ENCODE results near the gene OBI1.

Gene OBI1

DNA sequence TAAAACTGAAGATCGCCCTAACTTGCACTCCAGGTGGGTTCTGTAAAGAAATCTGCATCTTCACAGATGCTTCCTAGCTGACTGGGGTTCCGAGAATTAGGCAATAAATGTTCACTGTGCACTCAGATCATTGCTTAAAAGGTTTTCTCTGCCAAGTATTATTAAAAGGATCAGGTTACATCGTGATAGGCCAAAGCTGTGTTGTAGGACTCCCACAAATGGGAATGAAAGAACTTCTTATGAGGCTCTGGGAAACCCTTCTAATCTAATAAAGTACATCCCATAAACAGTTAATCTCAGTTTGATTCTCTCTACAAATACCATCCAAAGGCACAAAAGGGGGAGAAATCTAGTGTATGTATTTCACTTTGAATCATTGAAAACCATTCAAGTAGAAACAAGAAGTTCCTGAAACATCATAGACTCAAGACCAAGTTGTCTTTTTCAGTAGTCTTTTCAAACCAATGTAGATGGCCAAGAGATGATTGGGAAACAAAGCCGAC lies 48.5 kb downstream of the OBI1 start (continued):
- TF ChIP-seq, protein P1, sequence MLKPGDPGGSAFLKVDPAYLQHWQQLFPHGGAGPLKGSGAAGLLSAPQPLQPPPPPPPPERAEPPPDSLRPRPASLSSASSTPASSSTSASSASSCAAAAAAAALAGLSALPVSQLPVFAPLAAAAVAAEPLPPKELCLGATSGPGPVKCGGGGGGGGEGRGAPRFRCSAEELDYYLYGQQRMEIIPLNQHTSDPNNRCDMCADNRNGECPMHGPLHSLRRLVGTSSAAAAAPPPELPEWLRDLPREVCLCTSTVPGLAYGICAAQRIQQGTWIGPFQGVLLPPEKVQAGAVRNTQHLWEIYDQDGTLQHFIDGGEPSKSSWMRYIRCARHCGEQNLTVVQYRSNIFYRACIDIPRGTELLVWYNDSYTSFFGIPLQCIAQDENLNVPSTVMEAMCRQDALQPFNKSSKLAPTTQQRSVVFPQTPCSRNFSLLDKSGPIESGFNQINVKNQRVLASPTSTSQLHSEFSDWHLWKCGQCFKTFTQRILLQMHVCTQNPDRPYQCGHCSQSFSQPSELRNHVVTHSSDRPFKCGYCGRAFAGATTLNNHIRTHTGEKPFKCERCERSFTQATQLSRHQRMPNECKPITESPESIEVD (tag by site-specific recombination; IDR thresholded peaks at IDR 0.05) = peak; percentile 87
- TF ChIP-seq, protein P2, sequence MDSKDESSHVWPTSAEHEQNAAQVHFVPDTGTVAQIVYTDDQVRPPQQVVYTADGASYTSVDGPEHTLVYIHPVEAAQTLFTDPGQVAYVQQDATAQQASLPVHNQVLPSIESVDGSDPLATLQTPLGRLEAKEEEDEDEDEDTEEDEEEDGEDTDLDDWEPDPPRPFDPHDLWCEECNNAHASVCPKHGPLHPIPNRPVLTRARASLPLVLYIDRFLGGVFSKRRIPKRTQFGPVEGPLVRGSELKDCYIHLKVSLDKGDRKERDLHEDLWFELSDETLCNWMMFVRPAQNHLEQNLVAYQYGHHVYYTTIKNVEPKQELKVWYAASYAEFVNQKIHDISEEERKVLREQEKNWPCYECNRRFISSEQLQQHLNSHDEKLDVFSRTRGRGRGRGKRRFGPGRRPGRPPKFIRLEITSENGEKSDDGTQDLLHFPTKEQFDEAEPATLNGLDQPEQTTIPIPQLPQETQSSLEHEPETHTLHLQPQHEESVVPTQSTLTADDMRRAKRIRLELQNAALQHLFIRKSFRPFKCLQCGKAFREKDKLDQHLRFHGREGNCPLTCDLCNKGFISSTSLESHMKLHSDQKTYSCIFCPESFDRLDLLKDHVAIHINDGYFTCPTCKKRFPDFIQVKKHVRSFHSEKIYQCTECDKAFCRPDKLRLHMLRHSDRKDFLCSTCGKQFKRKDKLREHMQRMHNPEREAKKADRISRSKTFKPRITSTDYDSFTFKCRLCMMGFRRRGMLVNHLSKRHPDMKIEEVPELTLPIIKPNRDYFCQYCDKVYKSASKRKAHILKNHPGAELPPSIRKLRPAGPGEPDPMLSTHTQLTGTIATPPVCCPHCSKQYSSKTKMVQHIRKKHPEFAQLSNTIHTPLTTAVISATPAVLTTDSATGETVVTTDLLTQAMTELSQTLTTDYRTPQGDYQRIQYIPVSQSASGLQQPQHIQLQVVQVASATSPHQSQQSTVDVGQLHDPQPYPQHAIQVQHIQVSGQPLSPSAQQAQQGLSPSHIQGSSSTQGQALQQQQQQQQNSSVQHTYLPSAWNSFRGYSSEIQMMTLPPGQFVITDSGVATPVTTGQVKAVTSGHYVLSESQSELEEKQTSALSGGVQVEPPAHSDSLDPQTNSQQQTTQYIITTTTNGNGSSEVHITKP (tag by site-specific recombination; IDR thresholded peaks at IDR 0.05) = peak; percentile 61; the same call in 1 of the 2 replicates

DNA sequence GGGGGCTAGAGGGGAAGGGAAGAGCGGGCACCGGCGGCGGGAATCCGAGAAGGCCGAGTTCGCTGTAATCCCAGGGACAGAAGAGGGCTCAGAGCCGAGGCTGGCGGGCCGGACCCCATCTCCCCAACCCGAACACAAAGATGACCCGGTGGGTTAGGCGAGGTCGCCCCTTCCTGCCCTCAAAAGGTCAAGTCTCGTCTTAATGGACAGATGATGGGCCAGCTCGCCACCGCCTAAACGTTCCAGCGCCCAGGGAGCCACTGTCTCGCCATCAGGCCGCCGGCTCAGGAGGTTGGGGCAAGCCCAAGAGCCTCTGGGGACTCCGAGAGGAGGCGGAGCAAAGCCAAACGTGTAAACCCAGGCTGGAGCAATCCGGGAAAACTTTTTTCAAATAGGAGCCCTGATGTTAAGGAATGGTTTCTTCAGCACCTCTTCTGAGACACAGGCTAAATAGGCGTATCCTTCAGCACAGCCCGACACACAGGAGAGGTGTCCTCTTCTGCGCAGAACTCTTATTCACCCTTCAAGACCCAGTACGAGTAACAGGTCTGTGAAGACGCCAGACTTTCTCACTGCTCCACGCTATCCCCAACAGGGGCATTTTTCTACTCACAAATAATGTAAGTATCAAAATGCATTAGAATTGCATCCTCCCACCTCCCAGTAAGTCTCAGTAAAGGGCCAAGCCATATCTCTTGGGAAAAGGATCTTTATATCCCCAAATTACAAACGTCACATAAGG lies 49.3 kb downstream of the OBI1 start:
- H3K27ac ChIP-seq (ENCODE audit: extremely low read depth, low read depth, low read length) = no peak overlapping the region
- POLR2A ChIA-PET = no interaction called here
- H3K4me3 ChIP-seq (ENCODE audit: low read depth, low read length) = peak overlapping the region; percentile 17
- peaks cover 0 to 10% of the 10 kb centered on the region in 2 experiments; a peak in 1 of 3 replicates for H3K36me3 ChIP-seq (ENCODE audit: control insufficient read depth in 2 of 2, insufficient read depth in 1 of 2, low read length in 2 of 2)
- no peaks in the 10 kb centered on the region for H3K4me1 ChIP-seq (ENCODE audit: control insufficient read depth, insufficient read depth, low read length)
- TF ChIP-seq SCRT2 (tag by site-specific recombination; IDR thresholded peaks at IDR 0.05) = no peak
- TF ChIP-seq, protein P3, sequence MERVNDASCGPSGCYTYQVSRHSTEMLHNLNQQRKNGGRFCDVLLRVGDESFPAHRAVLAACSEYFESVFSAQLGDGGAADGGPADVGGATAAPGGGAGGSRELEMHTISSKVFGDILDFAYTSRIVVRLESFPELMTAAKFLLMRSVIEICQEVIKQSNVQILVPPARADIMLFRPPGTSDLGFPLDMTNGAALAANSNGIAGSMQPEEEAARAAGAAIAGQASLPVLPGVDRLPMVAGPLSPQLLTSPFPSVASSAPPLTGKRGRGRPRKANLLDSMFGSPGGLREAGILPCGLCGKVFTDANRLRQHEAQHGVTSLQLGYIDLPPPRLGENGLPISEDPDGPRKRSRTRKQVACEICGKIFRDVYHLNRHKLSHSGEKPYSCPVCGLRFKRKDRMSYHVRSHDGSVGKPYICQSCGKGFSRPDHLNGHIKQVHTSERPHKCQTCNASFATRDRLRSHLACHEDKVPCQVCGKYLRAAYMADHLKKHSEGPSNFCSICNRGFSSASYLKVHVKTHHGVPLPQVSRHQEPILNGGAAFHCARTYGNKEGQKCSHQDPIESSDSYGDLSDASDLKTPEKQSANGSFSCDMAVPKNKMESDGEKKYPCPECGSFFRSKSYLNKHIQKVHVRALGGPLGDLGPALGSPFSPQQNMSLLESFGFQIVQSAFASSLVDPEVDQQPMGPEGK (tag by site-specific recombination; IDR thresholded peaks at IDR 0.05) = peak; percentile 29; the same call in 1 of the 2 replicates
- peak; percentile 80; the same call in 1 of the 2 replicates for TF ChIP-seq ZFP3 (tag by site-specific recombination; IDR thresholded peaks at IDR 0.05; ENCODE audit: low read depth)
- H3K9me3 ChIP-seq (ENCODE audit: control insufficient read depth, insufficient read depth, low read depth, low read length) = no peaks in the 10 kb centered on the region
- CTCF ChIA-PET = interaction anchor here (0.7 kb wide), 1 partner anchor 36 kb away, joined by 3 read pairs; no protein-coding TSS in a partner anchor

DNA sequence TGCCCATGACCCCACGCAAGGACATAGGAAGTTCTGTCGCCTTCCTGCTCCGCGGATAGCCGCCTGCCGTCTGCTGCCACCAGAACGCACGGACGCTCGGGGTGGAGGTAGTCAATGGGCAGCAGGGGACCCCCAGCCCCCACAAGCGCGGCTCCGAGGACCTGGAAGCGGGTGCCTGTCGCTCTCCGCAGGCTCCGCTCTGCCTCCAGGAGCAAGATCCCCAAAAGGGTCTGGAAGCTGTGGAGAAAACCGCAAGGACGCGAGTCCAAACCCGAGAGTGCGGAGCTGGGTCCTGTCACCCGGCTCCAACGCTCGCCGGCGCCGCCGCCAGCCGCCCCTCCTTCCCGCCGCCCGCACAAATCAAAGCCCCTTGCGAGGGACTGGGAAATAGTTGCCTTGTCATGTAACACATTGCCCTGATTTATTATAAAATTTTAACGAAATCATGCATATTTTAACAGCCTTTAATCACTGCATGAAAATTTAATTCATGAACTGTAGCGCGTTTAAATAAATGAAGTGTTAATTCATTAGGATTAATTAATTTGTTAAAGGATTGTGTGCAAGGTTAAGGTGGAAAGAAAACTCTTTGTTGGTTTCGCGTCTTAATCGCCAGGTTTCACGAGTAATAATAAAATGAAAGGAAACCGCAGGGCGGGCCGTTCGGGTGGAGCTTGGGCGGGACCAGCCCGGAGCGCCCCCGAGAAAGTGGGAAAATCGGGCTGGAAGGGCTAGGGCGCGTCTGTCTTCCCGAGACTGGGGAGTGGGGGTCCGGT lies 50.1 kb downstream of the OBI1 start:
- H3K27ac ChIP-seq (ENCODE audit: extremely low read depth, low read depth, low read length) = no peak overlapping the region
- H3K9me3 ChIP-seq (ENCODE audit: control insufficient read depth, insufficient read depth, low read depth, low read length) = no peaks in the 10 kb centered on the region
- no peaks in the 10 kb centered on the region for H3K4me1 ChIP-seq (ENCODE audit: control insufficient read depth, insufficient read depth, low read length)
- peaks cover 0 to 3% of the 10 kb centered on the region in 2 experiments; a peak in 1 of 3 replicates for H3K36me3 ChIP-seq (ENCODE audit: control insufficient read depth in 2 of 2, insufficient read depth in 1 of 2, low read length in 2 of 2)
- CTCF ChIA-PET = no interaction called here
- H3K4me3 ChIP-seq (ENCODE audit: low read depth, low read length) = peak overlapping the region; percentile 17
- no peak for TF ChIP-seq ZNF324 (tag by site-specific recombination; IDR thresholded peaks at IDR 0.05)
- TF ChIP-seq, protein P4, sequence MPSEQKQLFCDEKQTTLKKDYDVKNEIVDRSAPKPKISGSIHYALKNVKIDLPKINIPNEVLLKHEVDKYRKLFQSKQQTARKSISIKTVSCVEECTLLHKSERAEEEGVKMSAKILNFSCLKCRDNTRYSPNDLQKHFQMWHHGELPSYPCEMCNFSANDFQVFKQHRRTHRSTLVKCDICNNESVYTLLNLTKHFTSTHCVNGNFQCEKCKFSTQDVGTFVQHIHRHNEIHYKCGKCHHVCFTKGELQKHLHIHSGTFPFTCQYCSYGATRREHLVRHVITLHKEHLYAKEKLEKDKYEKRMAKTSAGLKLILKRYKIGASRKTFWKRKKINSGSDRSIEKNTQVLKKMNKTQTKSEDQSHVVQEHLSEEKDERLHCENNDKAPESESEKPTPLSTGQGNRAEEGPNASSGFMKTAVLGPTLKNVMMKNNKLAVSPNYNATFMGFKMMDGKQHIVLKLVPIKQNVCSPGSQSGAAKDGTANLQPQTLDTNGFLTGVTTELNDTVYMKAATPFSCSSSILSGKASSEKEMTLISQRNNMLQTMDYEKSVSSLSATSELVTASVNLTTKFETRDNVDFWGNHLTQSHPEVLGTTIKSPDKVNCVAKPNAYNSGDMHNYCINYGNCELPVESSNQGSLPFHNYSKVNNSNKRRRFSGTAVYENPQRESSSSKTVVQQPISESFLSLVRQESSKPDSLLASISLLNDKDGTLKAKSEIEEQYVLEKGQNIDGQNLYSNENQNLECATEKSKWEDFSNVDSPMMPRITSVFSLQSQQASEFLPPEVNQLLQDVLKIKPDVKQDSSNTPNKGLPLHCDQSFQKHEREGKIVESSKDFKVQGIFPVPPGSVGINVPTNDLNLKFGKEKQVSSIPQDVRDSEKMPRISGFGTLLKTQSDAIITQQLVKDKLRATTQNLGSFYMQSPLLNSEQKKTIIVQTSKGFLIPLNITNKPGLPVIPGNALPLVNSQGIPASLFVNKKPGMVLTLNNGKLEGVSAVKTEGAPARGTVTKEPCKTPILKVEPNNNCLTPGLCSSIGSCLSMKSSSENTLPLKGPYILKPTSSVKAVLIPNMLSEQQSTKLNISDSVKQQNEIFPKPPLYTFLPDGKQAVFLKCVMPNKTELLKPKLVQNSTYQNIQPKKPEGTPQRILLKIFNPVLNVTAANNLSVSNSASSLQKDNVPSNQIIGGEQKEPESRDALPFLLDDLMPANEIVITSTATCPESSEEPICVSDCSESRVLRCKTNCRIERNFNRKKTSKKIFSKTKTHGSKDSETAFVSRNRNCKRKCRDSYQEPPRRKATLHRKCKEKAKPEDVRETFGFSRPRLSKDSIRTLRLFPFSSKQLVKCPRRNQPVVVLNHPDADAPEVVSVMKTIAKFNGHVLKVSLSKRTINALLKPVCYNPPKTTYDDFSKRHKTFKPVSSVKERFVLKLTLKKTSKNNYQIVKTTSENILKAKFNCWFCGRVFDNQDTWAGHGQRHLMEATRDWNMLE (tag by site-specific recombination; conservative IDR thresholded peaks at IDR 0.05; ENCODE audit: low read depth) = no peak
- POLR2A ChIA-PET = no interaction called here
